Stimulated activated CD4-positive, alpha-beta T cell treated with anti-CD3 and anti-CD28 coated beads, TNF-alpha, amount 100 ng/mL, for 48 hours (primary cell): ENCODE results near the gene SNAI3.

Source experiments
- DNase-seq, 3 donors: peaks; one replicate each; pipeline ENCODE4 v3.0.0-alpha.2; 2020; ENCODE audit warnings: low read depth in 3 of 3

The SNAI3 gene

GRCh38 chr16:88705801-88706228, 19.5 kb upstream of the SNAI3 start:
- DNase-seq = no peak

- DNase-seq = no peak
Observed at GRCh38 chr16:88705076-88705684, 18.9 kb upstream of the SNAI3 start.

- DNase-seq = peak in 2 of 3 donors; percentile 48 to 73
Observed at GRCh38 chr16:88703486-88704309, 17.4 kb upstream of the SNAI3 start.

GRCh38 chr16:88702371-88703210, 16.3 kb upstream of the SNAI3 start:
- peak in 1 of 3 donors; percentile 26 for DNase-seq

DNA sequence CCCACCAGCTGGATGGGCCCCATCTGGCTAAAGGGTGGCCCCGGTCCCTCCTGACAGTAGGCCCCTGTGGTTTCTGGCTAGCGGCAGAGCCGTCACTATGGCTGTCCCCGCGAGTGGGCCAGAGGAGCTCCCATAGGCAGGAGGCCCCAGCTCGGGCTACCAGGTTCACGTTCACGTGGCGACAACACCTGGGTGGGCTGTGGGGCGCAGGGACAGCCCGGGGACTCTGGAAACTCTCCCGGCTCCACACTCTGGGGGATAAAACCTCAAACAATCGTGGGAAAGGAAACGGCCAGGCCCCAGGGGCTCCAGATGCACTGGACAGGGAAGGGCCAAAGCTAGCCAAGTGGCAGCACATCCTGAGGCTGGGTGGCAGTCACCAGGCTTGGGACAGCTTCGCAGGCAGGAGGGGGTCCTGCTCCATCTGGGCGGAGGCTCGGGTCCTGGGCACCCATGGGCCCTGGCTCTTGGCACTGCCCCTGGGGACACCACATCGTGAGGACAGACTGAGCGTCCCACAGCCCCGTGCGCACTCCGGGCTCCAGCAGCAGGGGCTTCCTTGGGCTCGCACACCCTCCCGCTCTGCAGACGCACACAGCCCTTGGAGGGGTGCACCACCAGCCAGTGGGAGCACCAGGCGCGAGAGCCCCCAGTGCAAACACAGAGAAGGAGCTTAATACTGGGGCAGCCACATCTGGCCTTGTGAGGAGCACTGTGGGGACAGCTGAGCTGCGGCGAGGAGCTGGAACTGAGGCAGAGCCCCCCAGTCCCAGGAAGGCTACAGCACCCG, 15.5 kb upstream of the SNAI3 start:
- DNase-seq = peak in 1 of 3 donors; percentile 31

DNA sequence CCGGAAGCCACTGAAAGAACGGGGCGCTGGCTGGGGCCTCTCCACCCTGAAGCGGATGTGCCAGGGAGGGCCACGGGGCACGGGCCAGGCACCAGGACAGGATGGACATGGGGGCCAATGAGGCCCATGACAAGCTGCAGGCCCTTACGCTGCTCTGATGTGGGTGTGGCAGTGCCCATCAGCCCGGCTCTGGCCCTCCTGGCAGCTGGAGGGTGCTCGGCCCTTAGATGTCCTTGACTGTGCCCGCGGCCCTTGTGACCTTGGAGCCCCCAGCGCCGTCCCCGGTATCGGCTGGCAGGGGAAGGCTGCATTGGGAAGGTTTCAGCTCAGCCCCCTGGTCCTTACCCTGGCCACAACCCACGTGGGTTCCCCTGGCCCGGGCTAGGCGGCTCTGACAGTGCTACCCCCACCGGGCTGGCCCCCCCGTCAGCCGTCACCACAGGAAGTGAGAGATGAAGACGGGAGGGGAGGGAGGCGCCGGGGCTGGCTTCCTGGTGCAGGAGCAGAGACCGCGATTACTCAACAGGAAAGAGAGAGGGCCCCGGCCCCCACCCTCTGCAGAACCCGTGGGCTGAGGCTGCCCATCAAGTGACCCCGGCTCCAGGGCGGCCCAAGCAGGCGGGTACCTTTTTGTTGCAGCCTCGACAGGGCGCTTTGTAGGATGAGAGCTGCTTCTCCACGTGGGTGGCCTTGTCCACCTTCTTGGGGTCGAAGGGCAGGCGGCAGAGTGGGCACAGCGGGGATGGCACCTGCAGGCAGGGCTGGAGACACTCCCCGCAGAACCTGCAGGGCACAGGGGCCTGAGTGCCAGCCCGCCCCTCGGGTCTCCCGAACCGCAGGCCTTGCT, 14.6 kb upstream of the SNAI3 start:
- DNase-seq = peak; percentile 85 to 94 (median 89)

DNA sequence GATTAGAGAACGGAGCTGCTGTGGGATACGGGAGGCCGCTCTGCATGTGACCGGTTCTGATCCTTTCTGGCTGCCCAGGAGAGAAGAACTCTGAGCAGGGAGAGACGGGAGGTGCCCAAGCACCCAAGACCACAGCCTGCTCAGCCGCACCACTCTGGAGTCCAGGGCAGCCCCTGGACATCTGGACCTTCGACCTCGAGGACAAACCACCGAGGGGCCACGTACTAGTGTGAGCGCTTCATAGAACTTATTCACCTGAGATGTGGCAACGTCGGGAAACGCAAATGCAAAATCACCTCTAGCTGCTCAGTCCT, 14.0 kb upstream of the SNAI3 start:
- DNase-seq = no peak

DNA sequence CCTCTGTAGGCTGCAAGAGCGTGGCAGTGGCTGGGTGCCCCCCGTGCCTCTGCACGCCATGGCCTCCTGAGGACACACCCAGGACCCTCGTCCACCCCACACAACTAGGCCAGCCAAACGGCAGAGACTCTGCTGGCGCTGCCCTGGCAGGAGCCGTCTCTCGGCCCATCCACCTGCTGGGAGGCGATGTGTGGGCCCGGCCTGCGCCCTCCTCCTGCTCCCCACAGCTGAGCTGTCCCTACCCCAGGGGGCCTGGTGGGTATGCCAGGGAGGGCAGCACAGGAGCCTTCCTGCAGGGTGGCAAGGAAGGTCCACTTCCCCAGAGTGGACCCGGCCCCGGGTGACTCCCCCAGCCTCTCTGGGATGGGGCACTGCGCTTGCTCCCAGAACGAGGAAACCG, 12.9 kb upstream of the SNAI3 start:
- no peak for DNase-seq

GRCh38 chr16:88698646-88699045, 12.3 kb upstream of the SNAI3 start:
- DNase-seq = no peak

DNA sequence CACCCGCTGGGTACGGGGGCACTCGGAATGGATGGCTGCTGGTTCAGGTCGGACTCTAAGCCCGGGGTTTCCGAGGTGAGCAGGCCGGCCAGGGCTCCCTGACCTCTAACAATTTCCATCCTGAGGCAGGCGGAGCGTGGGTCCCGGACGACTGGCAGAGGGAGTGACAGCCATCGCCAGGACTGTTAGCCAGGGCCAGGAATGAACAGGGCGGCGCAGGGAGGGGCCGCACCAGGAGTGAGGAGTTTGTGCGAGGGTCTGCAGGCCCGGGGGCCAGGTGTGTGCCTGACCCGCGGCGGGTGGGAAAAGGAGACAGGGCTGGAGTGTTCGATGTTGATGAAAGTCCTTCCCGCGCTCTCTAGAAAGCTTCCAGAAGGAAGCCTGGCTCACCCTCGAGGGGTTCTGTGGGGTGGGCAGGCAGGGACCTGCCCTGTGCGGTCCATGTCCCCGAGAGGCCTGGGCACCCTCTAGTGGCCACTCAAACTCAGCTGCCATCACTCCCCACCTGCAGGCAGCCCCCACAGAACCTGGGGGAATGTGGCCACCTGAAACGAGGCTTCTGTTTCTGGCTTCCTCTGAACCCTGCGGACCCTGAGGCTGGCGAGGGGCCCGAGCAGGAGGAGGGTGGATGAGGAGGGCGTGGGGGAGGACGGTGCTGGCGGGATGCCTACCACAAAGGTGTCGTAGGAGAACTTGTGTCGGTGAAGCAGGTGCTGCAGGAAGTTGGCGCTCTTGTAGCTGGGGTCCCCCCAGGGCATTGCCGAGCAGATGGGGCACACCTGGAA, 11.7 kb upstream of the SNAI3 start:
- no peak for DNase-seq

- DNase-seq = no peak
Observed at GRCh38 chr16:88697116-88697830, 11.0 kb upstream of the SNAI3 start.

DNA sequence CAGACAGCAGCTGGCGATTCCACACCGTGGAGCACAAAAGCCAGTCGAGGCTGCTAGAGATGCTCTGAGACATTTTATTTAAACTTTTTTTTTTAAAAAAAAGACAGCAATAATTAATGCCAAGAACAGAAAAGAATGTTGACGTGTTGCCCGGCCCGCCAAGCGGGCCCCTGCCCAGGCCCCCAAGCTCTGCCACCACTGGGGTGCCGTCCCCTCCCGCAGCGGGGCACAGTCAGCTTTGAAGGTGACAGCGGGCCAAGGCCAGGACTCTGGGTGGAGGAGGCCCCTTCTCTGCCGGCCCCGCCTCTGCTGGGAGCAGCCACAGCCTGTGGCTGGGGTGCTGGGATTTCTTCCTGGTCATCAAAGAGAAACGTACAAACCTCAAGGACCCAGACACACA, 10.1 kb upstream of the SNAI3 start:
- DNase-seq = no peak

- DNase-seq = no peak
Observed at GRCh38 chr16:88695753-88696152, 9.4 kb upstream of the SNAI3 start.

GRCh38 chr16:88695218-88695617, 8.9 kb upstream of the SNAI3 start:
- no peak for DNase-seq

- DNase-seq = no peak
Observed at GRCh38 chr16:88694221-88695087, 8.1 kb upstream of the SNAI3 start.

DNA sequence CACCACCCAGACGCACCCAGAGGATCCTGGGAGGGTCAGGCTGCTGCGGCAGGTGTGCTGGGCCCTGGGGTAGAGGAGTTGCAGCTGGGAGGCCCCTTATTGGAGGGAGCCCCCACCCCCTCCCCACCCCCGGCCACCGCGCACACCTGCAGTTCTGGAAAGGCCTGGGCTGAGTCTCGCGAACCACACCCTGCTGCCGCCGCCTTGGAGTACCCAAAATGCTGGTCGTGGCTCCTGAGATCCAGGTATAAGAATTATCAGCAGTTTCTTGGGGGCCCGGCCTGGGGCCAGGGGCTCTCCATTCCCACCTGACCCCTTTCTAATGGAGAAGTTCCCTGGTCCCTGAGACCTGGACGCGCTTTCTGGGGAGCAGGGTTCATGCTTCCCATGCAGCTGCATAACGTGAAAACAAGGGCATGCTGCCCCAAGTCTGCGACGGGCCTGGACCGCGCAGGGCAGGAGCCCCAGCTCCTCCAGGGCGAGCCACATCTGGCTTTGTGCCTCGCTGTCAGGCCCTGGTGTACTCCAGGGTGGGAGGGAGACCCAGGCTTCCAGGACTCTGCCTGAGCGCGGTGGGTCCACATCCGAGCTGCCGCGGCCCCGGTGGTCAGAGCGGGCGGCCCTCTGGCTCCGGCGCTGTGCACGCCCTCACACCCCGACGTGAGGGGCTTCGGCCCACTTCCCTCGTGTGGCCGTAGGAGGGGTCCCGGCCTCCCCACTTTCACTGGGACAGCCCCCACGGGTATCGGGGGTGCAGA, 7.3 kb upstream of the SNAI3 start:
- no peak for DNase-seq

- DNase-seq = no peak
Observed at GRCh38 chr16:88692861-88693260, 6.6 kb upstream of the SNAI3 start.
